ENCODE results near the gene ARID1B.

- no peak for TF ChIP-seq CTCF (IDR thresholded peaks at IDR 0.05)
- TF ChIP-seq POLR2A (IDR thresholded peaks at IDR 0.05) = no peak
These were observed 468.3 kb downstream of the ARID1B start for GRCh38 chr6:157245436-157245835.
